Stomach (tissue), 4 donors: ENCODE results near the gene PCNX1.

Source experiments
- CTCF ChIP-seq, 7 experiments: fragments of 450-650 bp in 4 of 7; fragments of 200-600 bp in 3 of 7; sonication (generic) in 3 of 7; IDR thresholded peaks; one replicate each; pipeline ENCODE4 v1.5.1; 2016 to 2019; ENCODE audit warnings: antibody characterized with exemption in 7 of 7, control low read depth in 2 of 7, mild to moderate bottlenecking in 1 of 7
- EP300 ChIP-seq: sonication (generic); formaldehyde crosslinking; IDR thresholded peaks from one replicate; pipeline ENCODE4 v1.6.1; 2017; ENCODE audit warnings: antibody characterized with exemption

GRCh38 chr14:71001742-71002141 lies 94.5 kb downstream of the PCNX1 start:
- TF ChIP-seq CTCF (IDR thresholded peaks at IDR 0.05) (no peak), EP300 (no peak)
